Epithelial cell of esophagus (primary cell): ENCODE results near the gene RREB1.

Experiments used
- DNase-seq: peaks from one replicate; pipeline ENCODE4 v3.0.0; 2010; ENCODE audit warnings: low read depth
- H3K4me3 ChIP-seq: 2 replicates; pipeline ENCODE4 v1.5.1; 2011; ENCODE audit warnings: mild to moderate bottlenecking, low read length, control low read depth
- TF ChIP-seq, protein P1 (sequence below): IDR thresholded peaks from 2 replicates; pipeline ENCODE4 v1.5.1; 2011; ENCODE audit warnings: low read depth, mild to moderate bottlenecking, low read length, control low read depth, inconsistent platforms; ENCODE audit not compliant: insufficient read depth; ENCODE audit errors: missing control alignments

Gene RREB1

DNA sequence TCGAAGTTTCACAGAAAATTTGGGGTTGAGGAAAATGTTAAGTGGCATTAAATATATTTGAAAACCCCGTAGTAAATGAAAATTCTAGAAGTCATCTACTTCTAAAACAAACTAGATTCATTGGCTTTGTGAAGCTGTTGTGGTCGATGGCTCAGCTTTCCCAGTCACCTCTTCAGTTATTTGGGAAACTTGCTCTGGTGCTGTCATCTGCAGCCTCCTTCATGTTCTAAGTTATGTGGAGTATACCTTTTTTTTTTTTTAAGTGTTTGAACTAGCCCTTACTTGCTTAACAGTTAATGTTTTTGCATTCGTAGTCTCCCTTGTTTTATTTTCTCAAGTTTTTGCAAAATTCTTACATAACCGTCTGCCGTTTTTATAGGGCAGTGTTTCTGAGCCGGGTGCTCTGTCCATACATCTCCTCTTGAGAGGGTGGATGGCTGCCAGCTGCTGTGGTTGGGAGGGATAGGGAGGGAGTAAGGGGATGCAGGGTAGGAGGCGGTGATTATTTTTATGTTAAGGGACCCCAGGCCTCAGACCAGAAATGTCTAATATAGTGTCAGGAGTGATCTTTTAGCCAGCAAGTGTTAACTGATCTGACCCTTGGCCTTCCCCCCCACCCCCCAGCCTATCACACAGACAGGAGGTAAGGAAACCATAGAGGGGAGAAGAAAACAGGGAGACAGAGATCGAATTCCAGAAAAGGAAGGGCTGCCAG lies 7.1 kb downstream of the RREB1 start:
- H3K4me3 ChIP-seq: no peak overlapping the region

GRCh38 chr6:7115543-7116231 lies 7.9 kb downstream of the RREB1 start:
- TF ChIP-seq, protein P1, sequence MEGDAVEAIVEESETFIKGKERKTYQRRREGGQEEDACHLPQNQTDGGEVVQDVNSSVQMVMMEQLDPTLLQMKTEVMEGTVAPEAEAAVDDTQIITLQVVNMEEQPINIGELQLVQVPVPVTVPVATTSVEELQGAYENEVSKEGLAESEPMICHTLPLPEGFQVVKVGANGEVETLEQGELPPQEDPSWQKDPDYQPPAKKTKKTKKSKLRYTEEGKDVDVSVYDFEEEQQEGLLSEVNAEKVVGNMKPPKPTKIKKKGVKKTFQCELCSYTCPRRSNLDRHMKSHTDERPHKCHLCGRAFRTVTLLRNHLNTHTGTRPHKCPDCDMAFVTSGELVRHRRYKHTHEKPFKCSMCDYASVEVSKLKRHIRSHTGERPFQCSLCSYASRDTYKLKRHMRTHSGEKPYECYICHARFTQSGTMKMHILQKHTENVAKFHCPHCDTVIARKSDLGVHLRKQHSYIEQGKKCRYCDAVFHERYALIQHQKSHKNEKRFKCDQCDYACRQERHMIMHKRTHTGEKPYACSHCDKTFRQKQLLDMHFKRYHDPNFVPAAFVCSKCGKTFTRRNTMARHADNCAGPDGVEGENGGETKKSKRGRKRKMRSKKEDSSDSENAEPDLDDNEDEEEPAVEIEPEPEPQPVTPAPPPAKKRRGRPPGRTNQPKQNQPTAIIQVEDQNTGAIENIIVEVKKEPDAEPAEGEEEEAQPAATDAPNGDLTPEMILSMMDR: no peak
- DNase-seq: no peak

More for the DNA sequence above, 7.1 kb downstream of the RREB1 start:
- TF ChIP-seq, protein P1: no peak
- DNase-seq: no peak

GRCh38 chr6:7119272-7119801 lies 11.6 kb downstream of the RREB1 start:
- TF ChIP-seq, protein P1: no peak
- no peak overlapping the region for H3K4me3 ChIP-seq
- no peak for DNase-seq

More at GRCh38 chr6:7115543-7116231, 7.9 kb downstream of the RREB1 start:
- no peak overlapping the region for H3K4me3 ChIP-seq

GRCh38 chr6:7121700-7122241 lies 14.0 kb downstream of the RREB1 start:
- TF ChIP-seq, protein P1: no peak
- H3K4me3 ChIP-seq: no peak overlapping the region
- DNase-seq: no peak

DNA sequence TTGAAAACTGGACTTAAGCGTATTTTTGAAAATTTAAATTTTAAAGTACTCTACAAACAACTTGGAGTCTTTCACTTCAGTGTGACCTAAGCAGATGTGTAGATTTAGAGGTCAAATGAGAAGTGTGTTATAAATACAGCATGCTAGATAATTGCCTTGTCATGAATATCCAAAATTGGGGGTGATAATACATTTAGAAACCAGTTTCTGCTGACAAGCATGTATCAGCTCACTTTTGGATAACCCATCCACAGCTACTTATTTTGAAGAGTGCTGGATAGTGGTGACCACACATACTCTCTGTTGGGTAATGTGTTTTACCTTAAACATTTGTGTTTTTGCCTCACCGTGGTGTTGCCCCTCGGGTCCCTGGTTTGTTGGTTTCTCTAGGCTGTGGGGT lies 14.9 kb downstream of the RREB1 start:
- H3K4me3 ChIP-seq: no peak overlapping the region
- no peak for DNase-seq
- TF ChIP-seq, protein P1: no peak

GRCh38 chr6:7124114-7124513 lies 16.4 kb downstream of the RREB1 start:
- TF ChIP-seq, protein P1: no peak
- no peak for DNase-seq
- no peak overlapping the region for H3K4me3 ChIP-seq
